HepG2 (cell line): Measurements from ENCODE around the gene OARD1. TPM values are rescaled to one million over a fixed set of nuclear protein-coding genes. Genes with fewer than 3 reads are reported as not detected.

ENCODE experiments used
- CCAR2 ChIP-seq: fragments of 200-400 bp; formaldehyde crosslinking; optimal IDR thresholded peaks from 2 replicates; pipeline ENCODE3; 2018; ENCODE audit warnings: low read depth, mild to moderate bottlenecking, low read length, moderate library complexity
- CREB1 ChIP-seq, 2 experiments: fragments of 450-650 bp in 1 of 2; IDR thresholded peaks; 2 replicates each; pipeline ENCODE4 v1.6.1; 2016 to 2017; ENCODE audit warnings: control low read depth in 1 of 2, mild to moderate bottlenecking in 1 of 2, missing compliant biosample characterization in 1 of 2, missing genetic modification characterization in 1 of 2
- IKZF5 ChIP-seq: IDR thresholded peaks from 2 replicates; pipeline ENCODE4 v1.6.1; 2018; ENCODE audit warnings: missing genetic modification reagents, mild to moderate bottlenecking, missing compliant biosample characterization
- ISX ChIP-seq: sonication (generic); formaldehyde crosslinking; conservative IDR thresholded peaks from 2 replicates; pipeline ENCODE4 v1.5.0; 2020; ENCODE audit warnings: missing genetic modification reagents
- KDM1A ChIP-seq: IDR thresholded peaks from 2 replicates; pipeline ENCODE4 v1.6.1; 2016; ENCODE audit warnings: missing compliant biosample characterization
- MBNL3 ChIP-seq: fragments of 250-450 bp; sonication (Bioruptor Pico); conservative IDR thresholded peaks from 2 replicates; pipeline ENCODE4 v1.8.0; 2022; ENCODE audit warnings: mild to moderate bottlenecking, inconsistent platforms
- MYPOP ChIP-seq: sonication (generic); formaldehyde crosslinking; IDR thresholded peaks from 2 replicates; pipeline ENCODE4 v1.8.1; 2023; ENCODE audit warnings: mild to moderate bottlenecking, moderate library complexity, missing genetic modification reagents
- NFKBIZ ChIP-seq: IDR thresholded peaks from 2 replicates; pipeline ENCODE4 v1.6.1; 2018; ENCODE audit warnings: missing genetic modification reagents, missing compliant biosample characterization
- NFRKB ChIP-seq: fragments of 450-650 bp; IDR thresholded peaks from 2 replicates; pipeline ENCODE4 v1.6.1; 2017
- NR2F2 ChIP-seq: IDR thresholded peaks from 2 replicates; pipeline ENCODE4 v1.6.1; 2012; ENCODE audit warnings: low read depth, inconsistent platforms, borderline replicate concordance
- POGK ChIP-seq: sonication (generic); formaldehyde crosslinking; conservative IDR thresholded peaks from 2 replicates; pipeline ENCODE4 v1.8.0; 2022; ENCODE audit warnings: mild to moderate bottlenecking, moderate library complexity, missing genetic modification reagents
- PTBP1 ChIP-seq: fragments of 200-400 bp; formaldehyde crosslinking; IDR thresholded peaks from 2 replicates; pipeline ENCODE4 v1.6.1; 2018; ENCODE audit warnings: low read length, low read depth; ENCODE audit not compliant: poor library complexity, severe bottlenecking
- SNAPC2 ChIP-seq: sonication (generic); formaldehyde crosslinking; IDR thresholded peaks from 2 replicates; pipeline ENCODE4 v1.8.1; 2022; ENCODE audit warnings: mild to moderate bottlenecking, missing genetic modification reagents
- ZMAT3 ChIP-seq: sonication (generic); formaldehyde crosslinking; conservative IDR thresholded peaks from 2 replicates; pipeline ENCODE4 v1.7.0; 2021; ENCODE audit warnings: missing genetic modification reagents
- ZNF264 ChIP-seq: sonication (generic); formaldehyde crosslinking; IDR thresholded peaks from 2 replicates; pipeline ENCODE4 v1.4.0; 2020; ENCODE audit warnings: missing genetic modification reagents
- ZNF460 ChIP-seq: sonication (generic); formaldehyde crosslinking; IDR thresholded peaks from 2 replicates; pipeline ENCODE4 v1.5.1; 2020; ENCODE audit warnings: missing genetic modification reagents, mild to moderate bottlenecking, borderline replicate concordance
- ZNF546 ChIP-seq: sonication (generic); formaldehyde crosslinking; conservative IDR thresholded peaks from 2 replicates; pipeline ENCODE4 v1.8.1; 2023; ENCODE audit warnings: mild to moderate bottlenecking, missing genetic modification reagents
- ZNF572 ChIP-seq: sonication (generic); formaldehyde crosslinking; IDR thresholded peaks from 2 replicates; pipeline ENCODE4 v1.5.1; 2020; ENCODE audit warnings: mild to moderate bottlenecking, missing genetic modification reagents
- ZNF589 ChIP-seq: sonication (generic); formaldehyde crosslinking; conservative IDR thresholded peaks from 2 replicates; pipeline ENCODE4 v1.8.0; 2022; ENCODE audit warnings: mild to moderate bottlenecking, moderate library complexity, missing genetic modification reagents
- ZNF639 ChIP-seq: conservative IDR thresholded peaks from 2 replicates; pipeline ENCODE4 v1.6.1; 2018; ENCODE audit warnings: missing genetic modification reagents
- ZNF670 ChIP-seq: sonication (generic); formaldehyde crosslinking; IDR thresholded peaks from 2 replicates; pipeline ENCODE4 v1.8.0; 2022; ENCODE audit warnings: mild to moderate bottlenecking, missing genetic modification reagents, borderline replicate concordance
- ZNF777 ChIP-seq: sonication (generic); formaldehyde crosslinking; IDR thresholded peaks from 2 replicates; pipeline ENCODE4 v1.4.0; 2020; ENCODE audit warnings: missing genetic modification reagents
- ZNF891 ChIP-seq: sonication (generic); formaldehyde crosslinking; IDR thresholded peaks from 2 replicates; pipeline ENCODE4 v1.5.0; 2020; ENCODE audit warnings: mild to moderate bottlenecking, missing genetic modification reagents
- polyA plus RNA-seq, 8 experiments: library from polyadenylated mRNA; depleted of rRNA in 3 of 8; stranded (reverse) in 7 of 8; unstranded in 1 of 8; fragments of >200 nt; fragmentation: Illumina TruSeq in 4 of 8; extraction: Trizol in 4 of 8; gene quantifications; 2 replicates each; pipeline versions ENCODE4 v1.2.1 to v1.2.3, GENCODE V29; 2011 to 2016; ENCODE audit warnings: low read depth in 4 of 8, missing spikeins in 1 of 8, mixed read lengths in 1 of 8; ENCODE audit not compliant: insufficient read depth in 1 of 8
- total RNA-seq, 5 experiments: library from RNA; depleted of rRNA; stranded (reverse); fragments of >200 nt; fragmentation: Illumina TruSeq; extraction: Trizol; gene quantifications; 2 replicates each; pipeline ENCODE4 v1.2.3, GENCODE V29; 2016; ENCODE audit warnings: low read depth in 1 of 5

OARD1 gene
- total and polyA plus RNA-seq, 2 of the 13 experiments (the other 11 are each of a cell fraction or from before 2014, with no cell fraction given): 18.4 to 49.0 TPM

GRCh38 chr6:41071923-41072835 is at the start of gene OARD1 (continued):
- TF ChIP-seq ZNF777 (CRISPR knock-in tag) (peak; percentile 62; the same call in 1 of the 2 replicates), NR2F2 (0 out of 2 replicates have a peak, but pooled peaks have one; percentile 17), PTBP1 (no peak), MYPOP (0 out of 2 replicates have a peak, but pooled peaks have one; percentile 32), ZNF891 (no peak; the same call in 1 of the 2 replicates), CREB1 (IDR thresholded peaks at IDR 0.05) (no peak; the same call in 1 of the 2 replicates), CREB1 (CRISPR knock-in tag; IDR thresholded peaks at IDR 0.05) (peak; percentile 88), CCAR2 (no peak), ZNF572 (CRISPR knock-in tag) (no peak; the same call in 1 of the 2 replicates), SNAPC2 (CRISPR knock-in tag) (no peak), MBNL3 (CRISPR knock-in tag) (no peak), ISX (no peak; the same call in 1 of the 2 replicates), ZNF264 (CRISPR knock-in tag) (peak; percentile 49; the same call in 1 of the 2 replicates), NFRKB (no peak; the same call in 1 of the 2 replicates), NFKBIZ (CRISPR knock-in tag) (peak; percentile 57; the same call in 1 of the 2 replicates), ZMAT3 (peak; percentile 86), POGK (CRISPR knock-in tag) (no peak), ZNF589 (no peak), ZNF670 (CRISPR knock-in tag) (peak; percentile 6; the same call in 1 of the 2 replicates), ZNF460 (CRISPR knock-in tag) (no peak), IKZF5 (CRISPR knock-in tag) (peak; percentile 18; the same call in 1 of the 2 replicates), KDM1A (no peak), ZNF546 (CRISPR knock-in tag) (peak; percentile 95), ZNF639 (CRISPR knock-in tag) (peak; percentile 99)
